Neural crest cell (in vitro differentiated cells): ENCODE results near the gene DIAPH2. TPM values are rescaled to one million over a fixed set of nuclear protein-coding genes. Genes with fewer than 3 reads are reported as not detected.

ENCODE experiments used
- DNase-seq: peaks from one replicate; pipeline ENCODE4 v3.0.0; 2021; ENCODE audit warnings: low read depth, mixed read lengths, low spot score
- H3K27ac Mint-ChIP-seq: one replicate; pipeline ENCODE4 v1.8.0; 2021; ENCODE audit warnings: mild to moderate bottlenecking, mixed read lengths; ENCODE audit not compliant: unreplicated experiment
- H3K27me3 Mint-ChIP-seq: 2 replicates; pipeline ENCODE4 v1.8.0; 2021; ENCODE audit warnings: low read depth, mild to moderate bottlenecking, mixed read lengths
- H3K36me3 Mint-ChIP-seq: 2 replicates; pipeline ENCODE4 v1.8.0; 2021; ENCODE audit warnings: low read depth, mild to moderate bottlenecking, mixed read lengths
- H3K4me1 Mint-ChIP-seq: 2 replicates; pipeline ENCODE4 v1.8.0; 2021; ENCODE audit warnings: mixed read lengths
- H3K4me3 Mint-ChIP-seq: one replicate; pipeline ENCODE4 v1.8.0; 2021; ENCODE audit warnings: mild to moderate bottlenecking, mixed read lengths
- H3K9me3 Mint-ChIP-seq: 2 replicates; pipeline ENCODE4 v1.8.0; 2021; ENCODE audit warnings: mixed read lengths
- total RNA-seq: library from RNA; stranded (reverse); gene quantifications from 2 replicates; pipeline ENCODE4 v1.2.1, GENCODE V29; 2021
- TF ChIP-seq, protein P1 (sequence below): fragments of 200-600 bp; sonication (generic); conservative IDR thresholded peaks from 2 replicates; pipeline ENCODE4 v1.5.0; 2021; ENCODE audit warnings: antibody characterized with exemption, mild to moderate bottlenecking

DIAPH2 gene
- total RNA-seq, 1 donor from 2014 or later = 8.4 TPM

DNA sequence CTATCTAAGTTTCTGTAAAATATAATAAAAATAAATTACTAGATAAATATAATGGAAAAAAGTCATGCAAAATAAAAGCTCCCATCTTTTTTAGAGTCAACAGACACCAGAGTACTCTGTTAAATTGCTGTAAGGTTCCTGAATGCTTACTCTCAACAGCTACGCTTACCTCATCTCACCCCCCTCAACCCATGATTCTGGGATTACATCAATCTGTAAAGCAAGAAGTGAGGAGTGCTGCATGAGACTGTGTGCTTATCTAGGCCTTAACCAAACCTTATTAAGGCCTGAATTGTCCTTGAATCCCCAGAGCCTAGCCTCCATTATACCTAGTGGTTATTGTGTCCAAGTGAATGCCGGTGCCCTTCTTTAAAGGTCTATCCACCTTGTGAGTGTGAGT lies 934.9 kb downstream of the DIAPH2 start:
- Mint-ChIP-seq H3K4me1 (peaks cover 5% of the 10 kb centered on the region), H3K27ac (no peak overlapping the region), H3K4me3 (no peak overlapping the region), H3K9me3 (no peaks in the 10 kb centered on the region), H3K36me3 (no peaks in the 10 kb centered on the region), H3K27me3 (no peaks in the 10 kb centered on the region)
- TF ChIP-seq, protein P1, sequence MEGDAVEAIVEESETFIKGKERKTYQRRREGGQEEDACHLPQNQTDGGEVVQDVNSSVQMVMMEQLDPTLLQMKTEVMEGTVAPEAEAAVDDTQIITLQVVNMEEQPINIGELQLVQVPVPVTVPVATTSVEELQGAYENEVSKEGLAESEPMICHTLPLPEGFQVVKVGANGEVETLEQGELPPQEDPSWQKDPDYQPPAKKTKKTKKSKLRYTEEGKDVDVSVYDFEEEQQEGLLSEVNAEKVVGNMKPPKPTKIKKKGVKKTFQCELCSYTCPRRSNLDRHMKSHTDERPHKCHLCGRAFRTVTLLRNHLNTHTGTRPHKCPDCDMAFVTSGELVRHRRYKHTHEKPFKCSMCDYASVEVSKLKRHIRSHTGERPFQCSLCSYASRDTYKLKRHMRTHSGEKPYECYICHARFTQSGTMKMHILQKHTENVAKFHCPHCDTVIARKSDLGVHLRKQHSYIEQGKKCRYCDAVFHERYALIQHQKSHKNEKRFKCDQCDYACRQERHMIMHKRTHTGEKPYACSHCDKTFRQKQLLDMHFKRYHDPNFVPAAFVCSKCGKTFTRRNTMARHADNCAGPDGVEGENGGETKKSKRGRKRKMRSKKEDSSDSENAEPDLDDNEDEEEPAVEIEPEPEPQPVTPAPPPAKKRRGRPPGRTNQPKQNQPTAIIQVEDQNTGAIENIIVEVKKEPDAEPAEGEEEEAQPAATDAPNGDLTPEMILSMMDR = no peak
- DNase-seq = no peak

- Mint-ChIP-seq H3K4me1 (no peaks in the 10 kb centered on the region), H3K27ac (no peak overlapping the region), H3K4me3 (no peak overlapping the region), H3K36me3 (no peaks in the 10 kb centered on the region), H3K9me3 (peaks cover 4% of the 10 kb centered on the region), H3K27me3 (no peaks in the 10 kb centered on the region)
- DNase-seq = no peak
- TF ChIP-seq, protein P1 = no peak
Observed at GRCh38 chrX:97622111-97622510, 937.5 kb downstream of the DIAPH2 start.

GRCh38 chrX:97628326-97628725 lies 943.7 kb downstream of the DIAPH2 start:
- H3K9me3 Mint-ChIP-seq = peaks cover 4% of the 10 kb centered on the region
- H3K27ac Mint-ChIP-seq = no peak overlapping the region
- TF ChIP-seq, protein P1 = no peak
- no peaks in the 10 kb centered on the region for H3K27me3 Mint-ChIP-seq
- H3K4me1 Mint-ChIP-seq = peaks cover 4% of the 10 kb centered on the region
- no peak for DNase-seq
- no peak overlapping the region for H3K4me3 Mint-ChIP-seq
- H3K36me3 Mint-ChIP-seq = no peaks in the 10 kb centered on the region

DNA sequence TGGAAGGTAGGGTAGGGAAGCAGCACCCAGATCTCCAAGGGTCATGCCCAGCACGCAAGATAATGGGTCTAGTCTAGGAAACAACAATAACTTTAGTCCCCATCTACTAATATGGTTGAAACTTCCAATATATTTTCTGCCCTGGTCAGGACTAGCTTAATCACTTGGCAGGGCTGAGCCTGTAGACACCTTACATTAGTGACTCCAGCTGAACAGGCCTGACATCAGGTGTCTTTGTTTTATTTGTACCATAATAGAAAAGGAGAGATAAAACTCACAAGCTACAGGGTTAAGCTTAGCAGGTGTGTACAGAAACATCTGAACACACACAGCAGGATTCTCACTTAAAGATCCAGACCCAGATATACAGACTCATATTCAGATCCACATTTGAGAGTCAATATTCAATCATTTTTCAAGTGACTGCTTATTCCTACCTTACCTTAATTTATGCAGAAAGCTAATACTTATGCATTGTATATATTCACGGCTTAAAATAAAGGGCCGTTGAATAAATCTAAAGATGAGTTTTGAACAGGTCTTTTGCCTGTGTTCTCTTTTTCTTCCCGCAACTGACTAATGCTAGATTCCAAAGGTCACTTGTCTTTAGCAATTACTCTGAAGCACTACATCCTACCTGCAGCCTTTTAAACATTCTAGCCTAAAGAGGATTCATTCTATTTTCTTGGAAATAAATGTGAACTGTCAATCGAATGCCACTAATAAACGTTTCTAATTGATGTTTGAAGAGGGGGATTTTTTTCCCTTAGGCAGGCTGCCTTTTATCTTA lies 944.4 kb downstream of the DIAPH2 start:
- no peak for DNase-seq
- no peak overlapping the region for H3K27ac Mint-ChIP-seq
- H3K27me3 Mint-ChIP-seq = no peaks in the 10 kb centered on the region
- TF ChIP-seq, protein P1 = no peak
- H3K9me3 Mint-ChIP-seq = peaks cover 4% of the 10 kb centered on the region
- H3K36me3 Mint-ChIP-seq = no peaks in the 10 kb centered on the region
- no peak overlapping the region for H3K4me3 Mint-ChIP-seq
- peaks cover 4% of the 10 kb centered on the region for H3K4me1 Mint-ChIP-seq

GRCh38 chrX:97629597-97629985 lies 944.9 kb downstream of the DIAPH2 start:
- Mint-ChIP-seq H3K4me1 (peaks cover 4% of the 10 kb centered on the region), H3K4me3 (no peak overlapping the region), H3K27ac (no peak overlapping the region), H3K9me3 (peaks cover 4% of the 10 kb centered on the region), H3K36me3 (no peaks in the 10 kb centered on the region), H3K27me3 (no peaks in the 10 kb centered on the region)
- TF ChIP-seq, protein P1 = no peak
- no peak for DNase-seq
